Glutamatergic neuron (in vitro differentiated cells): ENCODE data around the gene NETO2. TPM values are rescaled to one million over a fixed set of nuclear protein-coding genes. Genes with fewer than 3 reads are reported as not detected.
"Not testable (repeated sequence)": the region's sequence is repeated elsewhere in the genome, so short reads cannot be mapped to it uniquely, and the experiment has no call there.

Source experiments
- DNase-seq: peaks from one replicate; pipeline ENCODE4 v3.0.0; 2022
- H3K27ac Mint-ChIP-seq: one replicate; pipeline ENCODE4 v1.8.0; 2020; ENCODE audit warnings: mild to moderate bottlenecking, mixed read lengths, inconsistent platforms; ENCODE audit not compliant: unreplicated experiment
- H3K27me3 Mint-ChIP-seq: one replicate; pipeline ENCODE4 v1.8.0; 2020; ENCODE audit warnings: mild to moderate bottlenecking, moderate library complexity, mixed read lengths, inconsistent platforms; ENCODE audit not compliant: unreplicated experiment
- H3K36me3 Mint-ChIP-seq: one replicate; pipeline ENCODE4 v1.8.0; 2020; ENCODE audit warnings: mild to moderate bottlenecking, mixed read lengths, inconsistent platforms; ENCODE audit not compliant: unreplicated experiment
- H3K4me1 Mint-ChIP-seq: one replicate; pipeline ENCODE4 v1.8.0; 2020; ENCODE audit warnings: mild to moderate bottlenecking, low read depth, mixed read lengths, inconsistent platforms; ENCODE audit not compliant: unreplicated experiment
- H3K4me3 Mint-ChIP-seq: one replicate; pipeline ENCODE4 v1.8.0; 2020; ENCODE audit warnings: mild to moderate bottlenecking, mixed read lengths, inconsistent platforms; ENCODE audit not compliant: unreplicated experiment
- H3K9me3 Mint-ChIP-seq: one replicate; pipeline ENCODE4 v1.8.0; 2020; ENCODE audit warnings: mild to moderate bottlenecking, moderate library complexity, mixed read lengths, inconsistent platforms; ENCODE audit not compliant: unreplicated experiment
- CTCF ChIP-seq: fragments of 200-600 bp; sonication (generic); IDR thresholded peaks from one replicate; pipeline ENCODE4 v1.5.0; 2021; ENCODE audit not compliant: partially characterized antibody, unreplicated experiment
- total RNA-seq: library from RNA; stranded (reverse); fragmentation: NEBNext Ultra II Directional; extraction: Animal tissue kit (Norgen Biotek cat#: 25700); gene quantifications from one replicate; pipeline ENCODE4 v1.2.1, GENCODE V29; 2021; ENCODE audit not compliant: unreplicated experiment

Gene NETO2
- total RNA-seq, 1 donor from 2014 or later: 26.3 TPM

GRCh38 chr16:47110939-47111338 is 32.8 kb downstream of the NETO2 start:
- TF ChIP-seq CTCF: no peak
- DNase-seq: no peak
- H3K4me3 Mint-ChIP-seq: no peak overlapping the region
- H3K4me1 Mint-ChIP-seq: no peaks in the 10 kb centered on the region
- no peaks in the 10 kb centered on the region for H3K9me3 Mint-ChIP-seq
- H3K27me3 Mint-ChIP-seq: no peaks in the 10 kb centered on the region
- no peaks in the 10 kb centered on the region for H3K36me3 Mint-ChIP-seq
- H3K27ac Mint-ChIP-seq: no peak overlapping the region

GRCh38 chr16:47109361-47109760 is 34.4 kb downstream of the NETO2 start:
- TF ChIP-seq CTCF: no peak
- Mint-ChIP-seq H3K36me3 (no peaks in the 10 kb centered on the region), H3K9me3 (no peaks in the 10 kb centered on the region), H3K27ac (no peak overlapping the region), H3K27me3 (no peaks in the 10 kb centered on the region), H3K4me1 (no peaks in the 10 kb centered on the region), H3K4me3 (no peak overlapping the region)
- DNase-seq: no peak

- not testable (repeated sequence) for H3K27me3 Mint-ChIP-seq, H3K4me3 Mint-ChIP-seq, H3K9me3 Mint-ChIP-seq, H3K36me3 Mint-ChIP-seq, H3K27ac Mint-ChIP-seq, H3K4me1 Mint-ChIP-seq, DNase-seq
Measured at GRCh38 chr16:47102921-47103320, 40.8 kb downstream of the NETO2 start.

- DNase-seq, H3K27me3 Mint-ChIP-seq, H3K4me1 Mint-ChIP-seq, H3K9me3 Mint-ChIP-seq, H3K27ac Mint-ChIP-seq, H3K4me3 Mint-ChIP-seq: not testable (repeated sequence)
- peaks cover 13% of the 10 kb centered on the region for H3K36me3 Mint-ChIP-seq
Measured at GRCh38 chr16:47097154-47097553, 46.6 kb downstream of the NETO2 start.

GRCh38 chr16:47096297-47096696 is 47.4 kb downstream of the NETO2 start:
- TF ChIP-seq CTCF: no peak
- peaks cover 10% of the 10 kb centered on the region for H3K36me3 Mint-ChIP-seq
- DNase-seq: no peak
- H3K27ac Mint-ChIP-seq: no peak overlapping the region
- H3K4me3 Mint-ChIP-seq: no peak overlapping the region
- H3K4me1 Mint-ChIP-seq: no peaks in the 10 kb centered on the region
- peaks cover 3% of the 10 kb centered on the region for H3K9me3 Mint-ChIP-seq
- peaks cover 4% of the 10 kb centered on the region for H3K27me3 Mint-ChIP-seq

GRCh38 chr16:47084198-47084597 is 59.5 kb downstream of the NETO2 start:
- TF ChIP-seq CTCF: no peak
- H3K27ac Mint-ChIP-seq: no peak overlapping the region
- no peak overlapping the region for H3K4me3 Mint-ChIP-seq
- DNase-seq: no peak
- no peaks in the 10 kb centered on the region for H3K27me3 Mint-ChIP-seq
- H3K4me1 Mint-ChIP-seq: no peaks in the 10 kb centered on the region
- no peaks in the 10 kb centered on the region for H3K9me3 Mint-ChIP-seq
- H3K36me3 Mint-ChIP-seq: peaks cover 4% of the 10 kb centered on the region
